ENCODE data around the gene PRKD2. TPM values are rescaled to one million over a fixed set of nuclear protein-coding genes. Genes with fewer than 3 reads are reported as not detected.

PRKD2 gene
- total RNA-seq, 1 donor from 2014 or later = 49.4 TPM

DNA sequence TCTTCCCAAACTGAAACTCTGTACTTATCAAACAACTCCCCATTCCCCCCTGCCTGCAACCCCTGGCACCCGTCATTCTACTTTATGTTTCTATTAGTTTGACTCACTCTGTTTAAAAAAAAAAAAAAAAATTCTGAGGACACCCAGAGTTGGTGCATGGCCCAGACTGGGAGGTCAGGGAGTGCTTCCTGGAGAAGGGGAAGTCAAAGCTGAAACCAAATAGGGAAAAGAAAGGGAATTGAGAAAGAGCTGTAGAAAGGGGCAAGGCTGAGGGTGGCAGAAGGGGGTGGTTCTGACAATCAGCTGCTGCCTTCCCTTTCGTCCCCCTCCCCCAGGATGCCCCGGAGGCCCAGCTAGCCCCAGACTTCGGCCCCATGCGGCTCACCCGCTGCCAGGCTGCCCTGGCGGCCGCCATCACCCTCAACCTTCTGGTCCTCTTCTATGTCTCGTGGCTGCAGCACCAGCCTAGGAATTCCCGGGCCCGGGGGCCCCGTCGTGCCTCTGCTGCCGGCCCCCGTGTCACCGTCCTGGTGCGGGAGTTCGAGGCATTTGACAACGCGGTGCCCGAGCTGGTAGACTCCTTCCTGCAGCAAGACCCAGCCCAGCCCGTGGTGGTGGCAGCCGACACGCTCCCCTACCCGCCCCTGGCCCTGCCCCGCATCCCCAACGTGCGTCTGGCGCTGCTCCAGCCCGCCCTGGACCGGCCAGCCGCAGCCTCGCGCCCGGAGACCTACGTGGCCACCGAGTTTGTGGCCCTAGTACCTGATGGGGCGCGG, 38.4 kb upstream of the PRKD2 start:
- Histone ChIP-seq H3K4me1 (peaks cover 35% of the 10 kb centered on the region), H3K4me3 (no peak overlapping the region), H3K27me3 (no peaks in the 10 kb centered on the region), H3K36me3 (peaks cover 0 to 8% of the 10 kb centered on the region in 2 donors), H3K9me3 (no peaks in the 10 kb centered on the region), H3K27ac (peak overlapping the region; percentile 80)
- no peak for DNase-seq (ENCODE audit: extremely low spot score in 2 of 2)
- intact Hi-C loops (cut with DNase I) = loop anchor here (10.0 kb wide), 1 partner anchor 240 kb away; no protein-coding TSS in a partner anchor
- TF ChIP-seq POLR2A (IDR thresholded peaks at IDR 0.05) = no peak
- TF ChIP-seq, protein P1, sequence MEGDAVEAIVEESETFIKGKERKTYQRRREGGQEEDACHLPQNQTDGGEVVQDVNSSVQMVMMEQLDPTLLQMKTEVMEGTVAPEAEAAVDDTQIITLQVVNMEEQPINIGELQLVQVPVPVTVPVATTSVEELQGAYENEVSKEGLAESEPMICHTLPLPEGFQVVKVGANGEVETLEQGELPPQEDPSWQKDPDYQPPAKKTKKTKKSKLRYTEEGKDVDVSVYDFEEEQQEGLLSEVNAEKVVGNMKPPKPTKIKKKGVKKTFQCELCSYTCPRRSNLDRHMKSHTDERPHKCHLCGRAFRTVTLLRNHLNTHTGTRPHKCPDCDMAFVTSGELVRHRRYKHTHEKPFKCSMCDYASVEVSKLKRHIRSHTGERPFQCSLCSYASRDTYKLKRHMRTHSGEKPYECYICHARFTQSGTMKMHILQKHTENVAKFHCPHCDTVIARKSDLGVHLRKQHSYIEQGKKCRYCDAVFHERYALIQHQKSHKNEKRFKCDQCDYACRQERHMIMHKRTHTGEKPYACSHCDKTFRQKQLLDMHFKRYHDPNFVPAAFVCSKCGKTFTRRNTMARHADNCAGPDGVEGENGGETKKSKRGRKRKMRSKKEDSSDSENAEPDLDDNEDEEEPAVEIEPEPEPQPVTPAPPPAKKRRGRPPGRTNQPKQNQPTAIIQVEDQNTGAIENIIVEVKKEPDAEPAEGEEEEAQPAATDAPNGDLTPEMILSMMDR (IDR thresholded peaks at IDR 0.05) = no peak
- peak in 1 of 2 donors; percentile 42 for TF ChIP-seq POLR2AphosphoS5 (IDR thresholded peaks at IDR 0.05; ENCODE audit: insufficient read depth in 1 of 2, low read depth in 1 of 2)

DNA sequence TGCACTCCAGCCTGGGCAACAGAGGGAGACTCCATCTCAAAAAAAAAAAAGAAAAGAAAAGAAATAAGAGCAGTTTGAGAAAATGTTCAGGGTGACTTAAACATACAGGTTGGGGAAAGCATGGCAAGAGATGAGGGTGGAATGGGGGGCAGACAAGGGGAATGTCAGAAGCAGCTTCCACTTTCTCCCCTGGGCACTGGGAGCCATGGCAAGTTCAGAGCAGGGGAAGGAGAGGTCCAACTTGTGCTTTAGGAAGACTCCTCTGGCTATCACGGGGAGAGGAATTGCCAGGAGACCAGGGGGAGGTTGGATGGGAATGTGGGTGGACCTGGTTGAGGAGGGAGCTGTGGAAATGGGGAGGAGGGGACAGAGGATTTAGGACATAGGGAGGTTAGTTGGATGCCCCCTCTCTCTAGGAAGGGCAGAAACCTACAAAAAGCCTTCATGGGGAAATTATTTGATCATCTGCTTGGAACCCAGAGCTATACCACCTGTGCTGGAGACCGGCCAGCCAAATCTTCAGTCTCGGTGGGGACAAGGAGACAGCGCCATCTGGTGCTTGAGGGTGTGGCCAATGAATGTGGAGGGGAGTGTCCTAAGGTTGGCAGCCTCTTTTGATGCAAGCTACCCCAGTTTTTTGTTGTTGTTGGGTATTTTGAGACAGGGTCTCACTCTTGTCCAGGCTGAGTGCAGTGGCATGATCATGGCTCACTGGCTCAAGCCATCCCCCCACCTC, 36.7 kb upstream of the PRKD2 start:
- no peak overlapping the region for H3K27ac ChIP-seq
- H3K27me3 ChIP-seq = no peaks in the 10 kb centered on the region
- TF ChIP-seq, protein P1 (IDR thresholded peaks at IDR 0.05) = peak in 1 of 3 experiments; percentile 14
- no peak for TF ChIP-seq POLR2AphosphoS5 (IDR thresholded peaks at IDR 0.05; ENCODE audit: insufficient read depth in 1 of 2, low read depth in 1 of 2)
- TF ChIP-seq POLR2A (IDR thresholded peaks at IDR 0.05) = no peak
- no peak for DNase-seq (ENCODE audit: extremely low spot score in 2 of 2)
- no peaks in the 10 kb centered on the region for H3K9me3 ChIP-seq
- H3K4me3 ChIP-seq = no peak overlapping the region
- peaks cover 0 to 8% of the 10 kb centered on the region in 2 donors for H3K36me3 ChIP-seq
- H3K4me1 ChIP-seq = peaks cover 22% of the 10 kb centered on the region
- intact Hi-C loops (cut with DNase I) = loop anchor here (10.0 kb wide), 1 partner anchor 241 kb away; no protein-coding TSS in a partner anchor

DNA sequence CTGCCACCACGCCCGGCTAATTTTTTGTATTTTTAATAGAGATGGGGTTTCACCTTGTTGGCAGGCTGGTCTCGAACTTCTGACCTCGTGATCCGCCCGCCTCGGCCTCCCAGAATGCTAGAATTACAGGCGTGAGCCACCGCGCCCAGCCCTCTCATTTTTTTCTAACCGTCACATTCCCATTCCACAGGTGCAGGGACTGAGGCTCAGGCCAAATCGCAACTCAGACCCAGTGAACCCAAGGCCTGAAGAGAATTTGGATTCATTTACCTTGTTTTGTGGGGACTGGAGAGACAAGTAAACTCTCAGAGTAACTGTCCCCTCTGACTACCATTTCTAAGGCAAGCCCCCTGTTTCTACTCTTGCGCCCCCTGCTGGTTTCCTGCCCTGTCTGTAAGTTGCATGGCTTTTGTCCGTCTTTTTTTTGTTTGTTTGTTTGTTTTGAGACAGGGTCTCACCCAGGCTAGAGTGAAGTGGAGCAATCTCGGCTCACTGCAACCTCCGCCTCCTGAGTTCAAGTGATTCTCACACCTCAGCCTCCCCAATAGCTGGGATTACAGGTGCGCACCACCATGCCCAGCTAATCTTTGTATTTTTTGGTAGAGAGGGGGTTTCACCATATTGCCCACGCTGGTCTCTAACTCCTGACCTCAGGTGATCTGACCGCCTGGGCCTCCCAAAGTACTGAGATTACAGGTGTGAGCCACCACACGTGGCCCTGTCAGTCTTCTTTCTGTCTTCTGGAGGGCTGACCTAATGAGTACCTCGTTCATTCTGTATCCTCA, 31.6 kb upstream of the PRKD2 start:
- H3K9me3 ChIP-seq = no peaks in the 10 kb centered on the region
- no peaks in the 10 kb centered on the region for H3K36me3 ChIP-seq
- intact Hi-C loops (cut with DNase I) = no loop called here
- H3K27ac ChIP-seq = no peak overlapping the region
- H3K27me3 ChIP-seq = no peaks in the 10 kb centered on the region
- no peak for DNase-seq (ENCODE audit: extremely low spot score in 2 of 2)
- TF ChIP-seq POLR2AphosphoS5 (IDR thresholded peaks at IDR 0.05; ENCODE audit: insufficient read depth in 1 of 2, low read depth in 1 of 2) (no peak), POLR2A (IDR thresholded peaks at IDR 0.05) (no peak)
- TF ChIP-seq, protein P1 (IDR thresholded peaks at IDR 0.05) = peak; percentile 41 to 53 (median 43)
- H3K4me1 ChIP-seq = peaks cover 29% of the 10 kb centered on the region
- H3K4me3 ChIP-seq = no peak overlapping the region

DNA sequence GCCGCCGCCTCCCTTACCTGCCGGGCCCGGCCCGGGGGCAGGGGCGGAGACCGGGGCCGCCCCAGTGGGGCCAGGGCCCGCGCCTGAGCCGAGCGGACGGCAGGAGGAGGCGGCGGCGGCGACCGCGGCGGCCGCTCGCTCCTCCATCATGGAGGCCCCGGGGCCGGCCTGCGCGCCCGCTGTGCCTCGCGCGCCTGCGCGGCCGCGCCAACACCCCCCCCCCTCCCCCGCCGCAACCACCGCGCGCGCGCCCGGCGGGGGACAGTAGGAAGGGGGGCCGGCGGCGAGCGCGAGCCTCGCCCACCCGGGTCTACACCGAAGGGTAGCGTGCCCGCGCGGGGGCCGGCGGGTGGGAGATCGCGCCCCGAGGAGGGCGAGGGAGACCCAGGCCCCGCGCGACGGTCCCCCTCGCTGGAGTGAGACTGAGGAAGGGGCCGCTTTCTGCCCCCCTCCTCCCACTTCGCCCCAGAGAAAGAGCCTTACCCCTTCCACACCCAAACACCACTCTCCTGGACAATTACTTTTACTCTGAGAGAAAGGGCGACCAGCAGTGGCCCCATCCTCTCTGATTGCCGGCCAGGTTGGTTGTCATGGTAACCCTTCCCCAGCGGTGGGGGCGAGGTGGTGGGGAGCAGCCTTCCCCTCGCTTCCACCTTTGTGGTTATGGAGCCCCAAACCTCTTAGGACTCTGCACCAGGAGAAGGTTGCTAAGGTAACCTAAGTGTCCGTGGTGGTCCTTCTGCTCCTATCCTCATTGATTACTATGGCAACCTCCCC, 29.6 kb upstream of the PRKD2 start, which contains the start of gene STRN4:
TSS of gene STRN4 (minus strand) at position 170 of the 777 bp plus-strand sequence. CDS start at position 150, 20 bp downstream.
- intact Hi-C loops (cut with DNase I) = no loop called here
- H3K4me1 ChIP-seq = peaks cover 49% of the 10 kb centered on the region
- peak within 1 kb of the TSS; percentile 96 for H3K27ac ChIP-seq
- H3K27me3 ChIP-seq = no peaks in the 10 kb centered on the region
- H3K9me3 ChIP-seq = no peaks in the 10 kb centered on the region
- no peaks in the 10 kb centered on the region for H3K36me3 ChIP-seq
- DNase-seq (ENCODE audit: extremely low spot score in 2 of 2) = no peak
- H3K4me3 ChIP-seq = peak within 1 kb of the TSS; percentile 86 to 87
- TF ChIP-seq POLR2A (IDR thresholded peaks at IDR 0.05) (peak in 1 of 2 donors; percentile 52), POLR2AphosphoS5 (IDR thresholded peaks at IDR 0.05; ENCODE audit: insufficient read depth in 1 of 2, low read depth in 1 of 2) (no peak)
- TF ChIP-seq, protein P1 (IDR thresholded peaks at IDR 0.05) = no peak
